ENCODE measurements around the gene TMEM156.
A peak's percentile ranks its signal among the peaks of the same experiment; 100 is the strongest.

TMEM156 gene

GRCh38 chr4:39032218-39033085 lies at the start of gene TMEM156:
TSS of gene TMEM156 (minus strand) at chr4:39032409. CDS start at chr4:39032313, 96 bp downstream.
- DNase-seq, result peak; percentile 87
- in situ Hi-C loops (cut with MboI; ENCODE audit: low pct_unique_long_range_greater_than_20kb, low sequenced_read_pairs), result no loop called here

GRCh38 chr4:39078829-39079228 lies 46.6 kb upstream of the TMEM156 start:
- in situ Hi-C loops (cut with MboI; ENCODE audit: low pct_unique_long_range_greater_than_20kb, low sequenced_read_pairs), result no loop called here
- DNase-seq, result no peak

- in situ Hi-C loops (cut with MboI; ENCODE audit: low pct_unique_long_range_greater_than_20kb, low sequenced_read_pairs), result no loop called here
- no peak for DNase-seq
These were observed 36.7 kb upstream of the TMEM156 start for GRCh38 chr4:39068907-39069306.

- in situ Hi-C loops (cut with MboI; ENCODE audit: low pct_unique_long_range_greater_than_20kb, low sequenced_read_pairs), result no loop called here
These were observed 35.2 kb upstream of the TMEM156 start for GRCh38 chr4:39067451-39067850.

GRCh38 chr4:39067031-39067430 lies 34.8 kb upstream of the TMEM156 start:
- no peak for DNase-seq
- in situ Hi-C loops (cut with MboI; ENCODE audit: low pct_unique_long_range_greater_than_20kb, low sequenced_read_pairs), result no loop called here

More at GRCh38 chr4:39067451-39067850, 35.2 kb upstream of the TMEM156 start:
- DNase-seq, result no peak

- in situ Hi-C loops (cut with MboI; ENCODE audit: low pct_unique_long_range_greater_than_20kb, low sequenced_read_pairs), result no loop called here
- no peak for DNase-seq
These were observed 34.2 kb upstream of the TMEM156 start for GRCh38 chr4:39066371-39066770.

GRCh38 chr4:39063430-39063829 lies 31.2 kb upstream of the TMEM156 start:
- in situ Hi-C loops (cut with MboI; ENCODE audit: low pct_unique_long_range_greater_than_20kb, low sequenced_read_pairs), result no loop called here
- no peak for DNase-seq

- in situ Hi-C loops (cut with MboI; ENCODE audit: low pct_unique_long_range_greater_than_20kb, low sequenced_read_pairs), result no loop called here
- no peak for DNase-seq
These were observed 30.5 kb upstream of the TMEM156 start for GRCh38 chr4:39062770-39063097.

- no peak for DNase-seq
- in situ Hi-C loops (cut with MboI; ENCODE audit: low pct_unique_long_range_greater_than_20kb, low sequenced_read_pairs), result no loop called here
These were observed 30.0 kb upstream of the TMEM156 start, which contains the start of gene KLHL5 for GRCh38 chr4:39062094-39062769. TSS of gene KLHL5 (plus strand) at chr4:39062232. CDS start at chr4:39062653, 421 bp downstream.

- in situ Hi-C loops (cut with MboI; ENCODE audit: low pct_unique_long_range_greater_than_20kb, low sequenced_read_pairs), result no loop called here
- DNase-seq, result no peak
These were observed 29.2 kb upstream of the TMEM156 start for GRCh38 chr4:39061457-39061856.

- in situ Hi-C loops (cut with MboI; ENCODE audit: low pct_unique_long_range_greater_than_20kb, low sequenced_read_pairs), result no loop called here
- no peak for DNase-seq
These were observed 23.8 kb upstream of the TMEM156 start for GRCh38 chr4:39056023-39056422.

- in situ Hi-C loops (cut with MboI; ENCODE audit: low pct_unique_long_range_greater_than_20kb, low sequenced_read_pairs), result no loop called here
- no peak for DNase-seq
These were observed 22.3 kb upstream of the TMEM156 start for GRCh38 chr4:39054497-39054896.

GRCh38 chr4:39053983-39054382 lies 21.8 kb upstream of the TMEM156 start:
- in situ Hi-C loops (cut with MboI; ENCODE audit: low pct_unique_long_range_greater_than_20kb, low sequenced_read_pairs), result no loop called here
- DNase-seq, result no peak

GRCh38 chr4:39051492-39051891 lies 19.3 kb upstream of the TMEM156 start:
- in situ Hi-C loops (cut with MboI; ENCODE audit: low pct_unique_long_range_greater_than_20kb, low sequenced_read_pairs), result no loop called here
- no peak for DNase-seq

GRCh38 chr4:39050590-39050989 lies 18.4 kb upstream of the TMEM156 start:
- DNase-seq, result no peak
- in situ Hi-C loops (cut with MboI; ENCODE audit: low pct_unique_long_range_greater_than_20kb, low sequenced_read_pairs), result no loop called here

GRCh38 chr4:39048311-39048710 lies 16.1 kb upstream of the TMEM156 start:
- in situ Hi-C loops (cut with MboI; ENCODE audit: low pct_unique_long_range_greater_than_20kb, low sequenced_read_pairs), result no loop called here
- no peak for DNase-seq

GRCh38 chr4:39047681-39048080 lies 15.5 kb upstream of the TMEM156 start:
- DNase-seq, result no peak
- in situ Hi-C loops (cut with MboI; ENCODE audit: low pct_unique_long_range_greater_than_20kb, low sequenced_read_pairs), result no loop called here

- DNase-seq, result peak; percentile 29
- in situ Hi-C loops (cut with MboI; ENCODE audit: low pct_unique_long_range_greater_than_20kb, low sequenced_read_pairs), result no loop called here
These were observed 14.0 kb upstream of the TMEM156 start for GRCh38 chr4:39046249-39046648.

GRCh38 chr4:39045827-39046221 lies 13.6 kb upstream of the TMEM156 start:
- in situ Hi-C loops (cut with MboI; ENCODE audit: low pct_unique_long_range_greater_than_20kb, low sequenced_read_pairs), result no loop called here
- peak; percentile 43 for DNase-seq
